ENCODE results near the gene RAB27B.

DNA sequence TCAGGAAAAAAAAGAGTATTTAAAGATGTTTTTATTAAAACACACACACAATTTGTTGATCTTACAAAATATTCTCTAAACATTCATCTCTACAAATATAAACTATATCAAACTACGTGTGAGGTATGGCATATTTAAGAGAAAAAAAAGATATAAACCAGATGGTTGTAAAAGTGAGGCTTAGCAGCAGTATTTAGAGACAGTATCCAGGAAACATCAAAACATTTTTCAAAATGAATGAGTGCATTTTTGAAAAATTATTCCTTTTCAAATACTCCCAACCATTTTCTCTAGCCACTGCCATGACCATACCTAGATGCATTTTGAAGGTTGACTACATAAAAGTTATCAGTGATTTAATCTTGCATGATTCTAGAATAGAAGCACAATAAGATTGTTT is 38.2 kb upstream of the RAB27B start:
- TF ChIP-seq ZNF501 (tag by site-specific recombination; IDR thresholded peaks at IDR 0.05) = no peak
- TF ChIP-seq, protein P1, sequence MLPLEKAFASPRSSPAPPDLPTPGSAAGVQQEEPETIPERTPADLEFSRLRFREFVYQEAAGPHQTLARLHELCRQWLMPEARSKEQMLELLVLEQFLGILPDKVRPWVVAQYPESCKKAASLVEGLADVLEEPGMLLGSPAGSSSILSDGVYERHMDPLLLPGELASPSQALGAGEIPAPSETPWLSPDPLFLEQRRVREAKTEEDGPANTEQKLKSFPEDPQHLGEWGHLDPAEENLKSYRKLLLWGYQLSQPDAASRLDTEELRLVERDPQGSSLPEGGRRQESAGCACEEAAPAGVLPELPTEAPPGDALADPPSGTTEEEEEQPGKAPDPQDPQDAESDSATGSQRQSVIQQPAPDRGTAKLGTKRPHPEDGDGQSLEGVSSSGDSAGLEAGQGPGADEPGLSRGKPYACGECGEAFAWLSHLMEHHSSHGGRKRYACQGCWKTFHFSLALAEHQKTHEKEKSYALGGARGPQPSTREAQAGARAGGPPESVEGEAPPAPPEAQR (tag by site-specific recombination; IDR thresholded peaks at IDR 0.05) = no peak
- no peak for TF ChIP-seq CTCF (tag by site-specific recombination; IDR thresholded peaks at IDR 0.05)
- no peak for TF ChIP-seq ZNF670 (tag by site-specific recombination; IDR thresholded peaks at IDR 0.05; ENCODE audit: low read depth)
- TF ChIP-seq ZNF768 (tag by site-specific recombination; IDR thresholded peaks at IDR 0.05) = no peak
- TF ChIP-seq ZNF140 (tag by site-specific recombination; IDR thresholded peaks at IDR 0.05) = no peak
- TF ChIP-seq ZBTB8A (tag by site-specific recombination; IDR thresholded peaks at IDR 0.05) = no peak
- TF ChIP-seq, protein P2, sequence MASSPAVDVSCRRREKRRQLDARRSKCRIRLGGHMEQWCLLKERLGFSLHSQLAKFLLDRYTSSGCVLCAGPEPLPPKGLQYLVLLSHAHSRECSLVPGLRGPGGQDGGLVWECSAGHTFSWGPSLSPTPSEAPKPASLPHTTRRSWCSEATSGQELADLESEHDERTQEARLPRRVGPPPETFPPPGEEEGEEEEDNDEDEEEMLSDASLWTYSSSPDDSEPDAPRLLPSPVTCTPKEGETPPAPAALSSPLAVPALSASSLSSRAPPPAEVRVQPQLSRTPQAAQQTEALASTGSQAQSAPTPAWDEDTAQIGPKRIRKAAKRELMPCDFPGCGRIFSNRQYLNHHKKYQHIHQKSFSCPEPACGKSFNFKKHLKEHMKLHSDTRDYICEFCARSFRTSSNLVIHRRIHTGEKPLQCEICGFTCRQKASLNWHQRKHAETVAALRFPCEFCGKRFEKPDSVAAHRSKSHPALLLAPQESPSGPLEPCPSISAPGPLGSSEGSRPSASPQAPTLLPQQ (tag by site-specific recombination; IDR thresholded peaks at IDR 0.05) = no peak

Measured in HEK293 (cell line).